H1 (cell line): ENCODE measurements around the gene CCDC107. TPM values are rescaled to one million over a fixed set of nuclear protein-coding genes. Genes with fewer than 3 reads are reported as not detected.

Source experiments
- CTCF ChIA-PET: fragments of 300-600 bp; sonication (Branson Sonifier 250); formaldehyde crosslinking; loops from one replicate; lab custom pipeline; 2021; ENCODE audit not compliant: partially characterized antibody; lab: Charles Lee
- POLR2A ChIA-PET: fragments of 300-600 bp; sonication (Branson Sonifier 250); formaldehyde crosslinking; loops from one replicate; lab custom pipeline; 2021; ENCODE audit warnings: inconsistent platforms; ENCODE audit not compliant: partially characterized antibody; lab: Charles Lee
- DNase-seq, 2 experiments: peaks; one replicate each; pipeline versions ENCODE4 v3.0.0 to v3.0.0-alpha.2; 2010 to 2022; ENCODE audit warnings: low spot score in 2 of 2, low read depth in 1 of 2, mixed read lengths in 1 of 2
- FAIRE-seq: peaks from 2 replicates; lab custom pipeline; 2011; peaks lifted over from hg19 to GRCh38; lab: Jason Lieb, UNC
- H2AFZ ChIP-seq: 2 replicates; pipeline ENCODE4 v1.8.1; 2012; ENCODE audit warnings: low read length, inconsistent platforms
- H2AK5ac ChIP-seq: 2 replicates; pipeline ENCODE4 v1.6.1; 2013; ENCODE audit warnings: low read depth, low read length
- H2BK120ac ChIP-seq: replicated peaks from 2 replicates; pipeline ENCODE3; 2013; ENCODE audit warnings: low read depth, low read length, inconsistent platforms
- H2BK12ac ChIP-seq: 2 replicates; pipeline ENCODE4 v1.6.1; 2013; ENCODE audit warnings: low read depth, low read length
- H2BK15ac ChIP-seq: 2 replicates; pipeline ENCODE4 v1.6.1; 2013; ENCODE audit warnings: low read length
- H2BK20ac ChIP-seq: 2 replicates; pipeline ENCODE4 v1.6.1; 2013; ENCODE audit warnings: low read length
- H2BK5ac ChIP-seq: 2 replicates; pipeline ENCODE4 v1.6.1; 2013; ENCODE audit warnings: low read depth, low read length
- H3K14ac ChIP-seq: 2 replicates; pipeline ENCODE4 v1.6.1; 2013; ENCODE audit warnings: inconsistent platforms; ENCODE audit not compliant: insufficient read length
- H3K18ac ChIP-seq: 2 replicates; pipeline ENCODE4 v1.6.1; 2013; ENCODE audit warnings: low read length; ENCODE audit errors: extremely low read depth
- H3K23ac ChIP-seq: 2 replicates; pipeline ENCODE4 v1.6.1; 2013; ENCODE audit warnings: inconsistent platforms; ENCODE audit not compliant: insufficient read length
- H3K23me2 ChIP-seq: 2 replicates; pipeline ENCODE4 v1.6.1; 2013; ENCODE audit warnings: low read depth, low read length
- H3K27ac ChIP-seq: 2 replicates; pipeline ENCODE4 v1.6.1; 2011; ENCODE audit warnings: low read depth, low read length, inconsistent platforms
- H3K27me3 ChIP-seq, 4 experiments: replicated peaks in 1 of 4; 1 replicate in 1 of 4; 2 replicates in 3 of 4; pipeline versions ENCODE4 v1.6.1 to v1.8.1; 2011 to 2013; ENCODE audit warnings: low read length in 3 of 4, mild to moderate bottlenecking in 3 of 4, inconsistent platforms in 2 of 4, mixed read lengths in 2 of 4, moderate library complexity in 1 of 4; ENCODE audit not compliant: control insufficient read depth in 3 of 4, insufficient read depth in 3 of 4; ENCODE audit errors: extremely low read depth in 1 of 4
- H3K36me3 ChIP-seq, 4 experiments: 2 replicates each; pipeline versions ENCODE4 v1.6.1 to v1.8.1; 2011 to 2013; ENCODE audit warnings: mild to moderate bottlenecking in 4 of 4, low read length in 3 of 4, moderate library complexity in 2 of 4, control low read depth in 1 of 4, inconsistent platforms in 1 of 4; ENCODE audit not compliant: insufficient read depth in 4 of 4, control insufficient read depth in 2 of 4
- H3K4ac ChIP-seq: replicated peaks from 2 replicates; pipeline ENCODE3; 2013; ENCODE audit warnings: low read length, low read depth, mixed read lengths, inconsistent platforms; ENCODE audit not compliant: insufficient read length
- H3K4me1 ChIP-seq, 4 experiments: replicated peaks in 1 of 4; 1 replicate in 1 of 4; 2 replicates in 3 of 4; pipeline versions ENCODE4 v1.6.1 to v1.8.1; 2011 to 2013; ENCODE audit warnings: low read length in 3 of 4, inconsistent platforms in 2 of 4, mixed read lengths in 1 of 4; ENCODE audit not compliant: insufficient read depth in 4 of 4, control insufficient read depth in 3 of 4
- H3K4me2 ChIP-seq, 2 experiments: 2 replicates each; pipeline versions ENCODE4 v1.6.1 to v1.8.1; 2011 to 2013; ENCODE audit warnings: low read depth in 2 of 2, low read length in 2 of 2, control low read depth in 1 of 2, inconsistent platforms in 1 of 2, mild to moderate bottlenecking in 1 of 2; ENCODE audit not compliant: insufficient read depth in 1 of 2
- H3K4me3 ChIP-seq, 4 experiments: fragments of 200-600, 300-600 bp in 1 of 4; sonication (generic), shearing (Covaris generic), sonication (Bioruptor Twin) in 1 of 4; 2 replicates each; pipeline versions ENCODE4 v1.5.1 to v1.8.1; 2011 to 2016; ENCODE audit warnings: low read length in 4 of 4, low read depth in 3 of 4, control low read depth in 2 of 4, inconsistent platforms in 2 of 4, mild to moderate bottlenecking in 2 of 4, mixed read lengths in 1 of 4, moderate library complexity in 1 of 4; ENCODE audit not compliant: insufficient read depth in 2 of 4; ENCODE audit errors: extremely low read depth in 1 of 4
- H3K56ac ChIP-seq: replicated peaks from 2 replicates; pipeline ENCODE3; 2013; ENCODE audit warnings: low read depth, mild to moderate bottlenecking, mixed read lengths, low read length, inconsistent platforms; ENCODE audit not compliant: insufficient read length
- H3K79me1 ChIP-seq: 2 replicates; pipeline ENCODE4 v1.6.1; 2013; ENCODE audit warnings: low read depth, low read length, control low read depth
- H3K79me2 ChIP-seq, 2 experiments: 2 replicates each; pipeline versions ENCODE4 v1.6.1 to v1.8.1; 2012 to 2013; ENCODE audit warnings: low read length in 2 of 2, mild to moderate bottlenecking in 2 of 2, inconsistent platforms in 1 of 2; ENCODE audit not compliant: insufficient read depth in 2 of 2, control insufficient read depth in 1 of 2
- H3K9ac ChIP-seq, 4 experiments: replicated peaks in 1 of 4; 1 replicate in 1 of 4; 2 replicates in 3 of 4; pipeline versions ENCODE4 v1.6.1 to v1.8.1; 2011 to 2013; ENCODE audit warnings: low read depth in 3 of 4, low read length in 3 of 4, control low read depth in 2 of 4, mild to moderate bottlenecking in 2 of 4, moderate library complexity in 2 of 4, inconsistent platforms in 1 of 4; ENCODE audit errors: extremely low read depth in 1 of 4
- H3K9me3 ChIP-seq, 2 experiments: 2 replicates each; pipeline versions ENCODE4 v1.6.1 to v1.8.1; 2012 to 2013; ENCODE audit warnings: mild to moderate bottlenecking in 2 of 2, moderate library complexity in 2 of 2, control low read depth in 1 of 2, inconsistent platforms in 1 of 2, low read depth in 1 of 2, low read length in 1 of 2, mixed read lengths in 1 of 2; ENCODE audit not compliant: insufficient read depth in 2 of 2
- H4K20me1 ChIP-seq, 2 experiments: replicated peaks in 1 of 2; 2 replicates each; pipeline versions ENCODE3 to v1.8.1; 2011 to 2013; ENCODE audit warnings: inconsistent platforms in 2 of 2, low read length in 2 of 2, mild to moderate bottlenecking in 1 of 2; ENCODE audit not compliant: insufficient read depth in 2 of 2, control insufficient read depth in 1 of 2
- H4K5ac ChIP-seq: 2 replicates; pipeline ENCODE4 v1.6.1; 2013; ENCODE audit warnings: low read length, low read depth, mixed read lengths, inconsistent platforms; ENCODE audit not compliant: insufficient read length
- H4K8ac ChIP-seq: 2 replicates; pipeline ENCODE4 v1.8.0; 2013; ENCODE audit warnings: mild to moderate bottlenecking, moderate library complexity, low read length, inconsistent platforms; ENCODE audit not compliant: insufficient read depth; ENCODE audit errors: extremely low read depth
- H4K91ac ChIP-seq: replicated peaks from 2 replicates; pipeline ENCODE3; 2013; ENCODE audit warnings: low read length, mixed read lengths, inconsistent platforms; ENCODE audit not compliant: insufficient read length
- BACH1 ChIP-seq: IDR thresholded peaks from 2 replicates; pipeline ENCODE4 v1.6.1; 2012; ENCODE audit warnings: low read length, improper control_type of control experiment
- FOSL1 ChIP-seq: IDR thresholded peaks from 2 replicates; pipeline ENCODE4 v1.6.1; 2011; ENCODE audit warnings: mild to moderate bottlenecking, low read depth, low read length, moderate library complexity; ENCODE audit not compliant: insufficient read depth
- KDM4A ChIP-seq: IDR thresholded peaks from one replicate; pipeline ENCODE4 v1.7.1; 2012; ENCODE audit warnings: low read depth, mild to moderate bottlenecking, moderate library complexity, low read length, inconsistent platforms; ENCODE audit not compliant: severe bottlenecking
- SRF ChIP-seq: IDR thresholded peaks from 2 replicates; pipeline ENCODE4 v1.6.1; 2011; ENCODE audit warnings: mild to moderate bottlenecking, low read depth, low read length, moderate library complexity
- TEAD4 ChIP-seq: IDR thresholded peaks from 2 replicates; pipeline ENCODE4 v1.6.1; 2012; ENCODE audit warnings: low read depth, low read length, inconsistent platforms, mixed read lengths
- YY1 ChIP-seq: IDR thresholded peaks from 2 replicates; pipeline ENCODE4 v1.6.1; 2011; ENCODE audit warnings: low read depth, mild to moderate bottlenecking, low read length
- WGBS, 2 experiments: shearing (Covaris generic) in 1 of 2; methylation state at CpG; one replicate each; pipeline versions ENCODE4 v1.1.6 to v1.1.7; 2013 to 2015; ENCODE audit warnings: low lambda C conversion rate in 2 of 2, mixed read lengths in 2 of 2, inconsistent platforms in 1 of 2, low coverage in 1 of 2, missing lambda C conversion rate in 1 of 2; ENCODE audit not compliant: insufficient replicate concordance in 2 of 2, insufficient coverage in 1 of 2, insufficient read length in 1 of 2; ENCODE audit errors: extremely low coverage in 1 of 2, missing lambda C conversion rate in 1 of 2; 5-methylcytosine and 5-hydroxymethylcytosine counted together
- polyA plus RNA-seq, 7 experiments: library from polyadenylated mRNA; depleted of rRNA in 3 of 7; stranded (reverse) in 5 of 7; unstranded in 2 of 7; fragments of >200 nt in 5 of 7; fragments of 200-250 nt in 2 of 7; gene quantifications; 1 replicate in 5 of 7; 2 replicates in 1 of 7; 4 replicates in 1 of 7; pipeline versions ENCODE4 v1.2.1 to v1.2.3, GENCODE V29; 2011 to 2013; ENCODE audit warnings: missing spikeins in 2 of 7, mixed read lengths in 2 of 7
- total RNA-seq: library from RNA; stranded (reverse); fragmentation: NEBNext Ultra II Directional; extraction: Animal tissue kit (Norgen Biotek cat#: 25700); gene quantifications from 2 replicates; pipeline ENCODE4 v1.2.1, GENCODE V29; 2021

Gene CCDC107
- total and polyA plus RNA-seq, 2 of the 8 experiments (the other 6 are each of a cell fraction or from before 2014, with no cell fraction given) = 8.2 to 9.0 TPM

DNA sequence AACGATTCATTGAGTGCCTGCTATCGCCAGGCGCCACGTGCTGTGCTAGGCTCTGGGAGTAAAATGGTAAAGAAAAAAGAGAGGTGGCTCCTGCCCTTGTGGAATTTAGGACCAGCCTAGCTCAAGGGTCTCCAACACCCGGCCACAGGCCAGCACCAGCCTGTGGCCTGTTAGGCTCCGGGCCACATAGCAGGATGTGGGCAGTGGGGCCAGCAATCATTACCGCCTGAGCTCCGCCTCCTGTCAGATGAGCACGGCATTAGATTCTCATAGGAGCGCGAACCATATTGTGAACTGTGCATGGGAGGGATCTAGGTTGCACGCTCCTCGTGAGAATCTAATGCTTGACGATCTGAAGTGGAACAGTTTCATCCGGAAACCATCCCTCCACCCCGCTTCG, 1.7 kb upstream of the CCDC107 start:
- Histone ChIP-seq H4K91ac (no peak overlapping the region), H2AFZ (no peak overlapping the region), H3K79me1 (no peaks in the 10 kb centered on the region), H3K9me3 (no peaks in the 10 kb centered on the region), H2BK15ac (no peak overlapping the region), H2BK120ac (no peak overlapping the region), H3K18ac (no peak overlapping the region), H3K4me3 (no peak overlapping the region), H3K36me3 (peaks cover 0 to 11% (median under 1%) of the 10 kb centered on the region in 4 experiments; a peak in 4 of 8 replicates), H2BK12ac (no peak overlapping the region), H3K4ac (no peak overlapping the region), H2BK5ac (no peak overlapping the region), H2BK20ac (no peak overlapping the region), H3K27ac (no peak overlapping the region), H4K5ac (no peak overlapping the region), H4K20me1 (peaks cover 2 to 4% of the 10 kb centered on the region in 2 experiments), H3K14ac (no peak overlapping the region), H3K23ac (no peak overlapping the region), H3K4me2 (peak overlapping the region in 1 of 2 experiments; percentile 92; a peak in 1 of 4 replicates), H4K8ac (no peak overlapping the region), H3K79me2 (no peaks in the 10 kb centered on the region), H3K27me3 (peaks cover 0 to 7% (median 0%) of the 10 kb centered on the region in 4 experiments; a peak in 1 of 7 replicates), H3K4me1 (peaks cover 0 to 2% (median under 1%) of the 10 kb centered on the region in 4 experiments; a peak in 5 of 7 replicates), H3K23me2 (peaks cover 10% of the 10 kb centered on the region), H2AK5ac (no peak overlapping the region), H3K9ac (no peak overlapping the region), H3K56ac (no peak overlapping the region)
- no peak for FAIRE-seq
- DNase-seq = no peak
- no peak for TF ChIP-seq BACH1
- no peak for TF ChIP-seq KDM4A
- no peak for TF ChIP-seq FOSL1
- TF ChIP-seq YY1 = no peak
- no peak for TF ChIP-seq SRF
- TF ChIP-seq TEAD4 = no peak
- ChIA-PET CTCF (interaction anchor here (0.8 to 15.9 kb wide), 16 partner anchors 8 to 137 kb away, joined by 3 to 347 read pairs (median 4); partner anchors contain the start of genes ARHGEF39, CREB3, SIT1 and TESK1), POLR2A (interaction anchor here (0.6 to 7.9 kb wide), 7 partner anchors 9 to 75 kb away, joined by 3 to 84 read pairs (median 4); partner anchors contain the start of genes CREB3, TLN1 and TPM2)
- 90% methylated on average over 17 of the region's 17 CpGs; no CpG with 5 or more reads in 1 of the 2 experiments for WGBS, 2 experiments
